Measurements from ENCODE around the gene DEXI. TPM values are rescaled to one million over a fixed set of nuclear protein-coding genes. Genes with fewer than 3 reads are reported as not detected.

The DEXI gene
- total and polyA plus RNA-seq, 2 of the 13 experiments (the other 11 are each of a cell fraction or from before 2014, with no cell fraction given): 51.5 to 70.4 TPM

GRCh38 chr16:10941127-10941933 is 938 bp downstream of the DEXI start (continued):
- TF ChIP-seq PPARG (CRISPR knock-in tag; conservative IDR thresholded peaks at IDR 0.05) (no peak), REXO4 (CRISPR knock-in tag; IDR thresholded peaks at IDR 0.05; ENCODE audit: borderline replicate concordance) (no peak), ZSCAN22 (CRISPR knock-in tag; IDR thresholded peaks at IDR 0.05) (no peak), CCDC6 (CRISPR knock-in tag; IDR thresholded peaks at IDR 0.05) (no peak), GTF3A (CRISPR knock-in tag; conservative IDR thresholded peaks at IDR 0.05) (no peak), KLF12 (CRISPR knock-in tag; IDR thresholded peaks at IDR 0.05; ENCODE audit: borderline replicate concordance) (no peak), ZNF772 (CRISPR knock-in tag; IDR thresholded peaks at IDR 0.05) (no peak), HNRNPL (IDR thresholded peaks at IDR 0.05; ENCODE audit: low read depth, low read length) (no peak), ISX (CRISPR knock-in tag; conservative IDR thresholded peaks at IDR 0.05) (no peak), ZNF576 (CRISPR knock-in tag; IDR thresholded peaks at IDR 0.05) (0 out of 2 replicates have a peak, but pooled peaks have one; percentile 34), RFX1 (IDR thresholded peaks at IDR 0.05) (no peak), SIX4 (CRISPR knock-in tag; IDR thresholded peaks at IDR 0.05) (no peak), ZNF33B (CRISPR knock-in tag; IDR thresholded peaks at IDR 0.05) (no peak), PCBP2 (optimal IDR thresholded peaks at IDR 0.05; ENCODE audit: low read depth, low read length, poor library complexity, severe bottlenecking) (no peak), ZNF670 (CRISPR knock-in tag; IDR thresholded peaks at IDR 0.05; ENCODE audit: borderline replicate concordance) (no peak; the same call in 1 of the 2 replicates), CCAR2 (optimal IDR thresholded peaks at IDR 0.05; ENCODE audit: low read depth, low read length) (no peak), ZNF235 (CRISPR knock-in tag; IDR thresholded peaks at IDR 0.05; ENCODE audit: borderline replicate concordance) (no peak; the same call in 1 of the 2 replicates), FOXK1 (CRISPR knock-in tag; IDR thresholded peaks at IDR 0.05; ENCODE audit: borderline replicate concordance, low read depth) (no peak), HIC2 (CRISPR knock-in tag; IDR thresholded peaks at IDR 0.05; ENCODE audit: low read depth) (no peak), ZNF326 (CRISPR knock-in tag; IDR thresholded peaks at IDR 0.05; ENCODE audit: borderline replicate concordance) (no peak), HMGXB4 (CRISPR knock-in tag; IDR thresholded peaks at IDR 0.05; ENCODE audit: borderline replicate concordance in 1 of 2, low read depth in 1 of 2) (0 out of 4 replicates have a peak, but pooled peaks of 1 of the 2 experiments have one; percentile 12), ZNF816 (CRISPR knock-in tag; IDR thresholded peaks at IDR 0.05; ENCODE audit: borderline replicate concordance) (no peak), ZNF691 (CRISPR knock-in tag; IDR thresholded peaks at IDR 0.05; ENCODE audit: borderline replicate concordance, low read depth) (no peak), ESRRA (CRISPR knock-in tag; IDR thresholded peaks at IDR 0.05; ENCODE audit: low read depth) (no peak; the same call in 1 of the 2 replicates), ZNF776 (CRISPR knock-in tag; IDR thresholded peaks at IDR 0.05) (no peak)
